ENCODE results near the gene RND1. TPM values are rescaled to one million over a fixed set of nuclear protein-coding genes. Genes with fewer than 3 reads are reported as not detected.

The RND1 gene
- total RNA-seq, 3 donors from 2014 or later, result 1.1 to 3.5 (median 2.4) TPM

- Histone ChIP-seq H3K4me3 (no peak overlapping the region), H3K4me1 (ENCODE audit: low read depth) (peaks cover 18% of the 10 kb centered on the region), H3K36me3 (ENCODE audit: low read depth) (no peaks in the 10 kb centered on the region), H3K9me3 (no peaks in the 10 kb centered on the region)
- intact Hi-C loops (cut with DNase I, micrococcal nuclease), result no loop called here
- TF ChIP-seq CTCF (IDR thresholded peaks at IDR 0.05), result no peak
- no peak for ATAC-seq
- DNase-seq, result no peak
Observed at GRCh38 chr12:48819986-48820725, 45.5 kb downstream of the RND1 start.

- Histone ChIP-seq H3K36me3 (ENCODE audit: low read depth) (no peaks in the 10 kb centered on the region), H3K4me3 (peak overlapping the region; percentile 26), H3K4me1 (ENCODE audit: low read depth) (peaks cover 18% of the 10 kb centered on the region), H3K9me3 (no peaks in the 10 kb centered on the region)
- no peak for TF ChIP-seq CTCF (IDR thresholded peaks at IDR 0.05)
- DNase-seq, result peak in 1 of 3 donors; percentile 52
- intact Hi-C loops (cut with DNase I, micrococcal nuclease), result no loop called here
- no peak for ATAC-seq
Observed at GRCh38 chr12:48818831-48819590, 46.7 kb downstream of the RND1 start.

- peak; percentile 83 to 90 (median 88) for DNase-seq
- intact Hi-C loops (cut with DNase I, micrococcal nuclease), result no loop called here
- Histone ChIP-seq H3K4me1 (ENCODE audit: low read depth) (peaks cover 18% of the 10 kb centered on the region), H3K9me3 (no peaks in the 10 kb centered on the region), H3K36me3 (ENCODE audit: low read depth) (no peaks in the 10 kb centered on the region), H3K4me3 (peak within 1 kb of the TSS; percentile 26)
- ATAC-seq, result peak; percentile 44
- TF ChIP-seq CTCF (IDR thresholded peaks at IDR 0.05), result no peak
Observed at GRCh38 chr12:48817873-48818830, 47.5 kb downstream of the RND1 start, which contains the start of gene CACNB3. Gene CACNB3 (plus strand): TSS chr12:48818496. CDS start chr12:48818930, 434 bp downstream.

- no peak overlapping the region for H3K4me3 ChIP-seq
- peaks cover 18% of the 10 kb centered on the region for H3K4me1 ChIP-seq (ENCODE audit: low read depth)
- no peak for TF ChIP-seq CTCF (IDR thresholded peaks at IDR 0.05)
- DNase-seq (peak in 1 of 3 donors; percentile 80), ATAC-seq (peak; percentile 3)
- no peaks in the 10 kb centered on the region for H3K36me3 ChIP-seq (ENCODE audit: low read depth)
- intact Hi-C loops (cut with DNase I, micrococcal nuclease), result no loop called here
- H3K9me3 ChIP-seq, result no peaks in the 10 kb centered on the region
Observed at GRCh38 chr12:48816143-48816854, 49.4 kb downstream of the RND1 start.

Measured in mucosa of descending colon (tissue), 3 donors.